KMS-11 (cell line): ENCODE data around the gene PMPCA.

ENCODE experiments used
- H2AFZ ChIP-seq: fragments of 200-600 bp; sonication (generic); 2 replicates; pipeline ENCODE4 v1.6.1; 2016; ENCODE audit warnings: antibody characterized with exemption, mixed run types, low read depth
- H3K27ac ChIP-seq: fragments of 200-600 bp; sonication (generic); 2 replicates; pipeline ENCODE4 v1.6.1; 2016; ENCODE audit warnings: mild to moderate bottlenecking, mixed run types
- H3K27me3 ChIP-seq: fragments of 200-600 bp; sonication (generic); 2 replicates; pipeline ENCODE4 v1.6.1; 2017; ENCODE audit warnings: mild to moderate bottlenecking, low read depth, mixed run types, moderate library complexity; ENCODE audit not compliant: insufficient read depth
- H3K36me3 ChIP-seq: fragments of 200-600 bp; sonication (generic); 2 replicates; pipeline ENCODE4 v1.6.1; 2017; ENCODE audit warnings: mild to moderate bottlenecking, mixed run types; ENCODE audit not compliant: insufficient read depth
- H3K4me1 ChIP-seq: fragments of 200-600 bp; sonication (generic); 2 replicates; pipeline ENCODE4 v1.6.1; 2016; ENCODE audit warnings: mild to moderate bottlenecking, low read depth, mixed run types; ENCODE audit not compliant: poor library complexity, severe bottlenecking
- H3K4me2 ChIP-seq: fragments of 200-600 bp; sonication (generic); 2 replicates; pipeline ENCODE4 v1.7.0; 2016; ENCODE audit warnings: mild to moderate bottlenecking, mixed run types
- H3K4me3 ChIP-seq: fragments of 200-600 bp; sonication (generic); IDR thresholded peaks from 2 replicates; pipeline ENCODE4 v1.6.1; 2017; ENCODE audit warnings: low read depth, low read length, mixed read lengths; ENCODE audit not compliant: insufficient read depth
- H3K79me2 ChIP-seq: fragments of 200-600 bp; sonication (generic); 2 replicates; pipeline ENCODE4 v1.6.1; 2016; ENCODE audit warnings: low read depth, mixed run types; ENCODE audit not compliant: insufficient read depth
- H3K9ac ChIP-seq: fragments of 200-600 bp; sonication (generic); 2 replicates; pipeline ENCODE4 v1.6.1; 2016; ENCODE audit warnings: mild to moderate bottlenecking, mixed run types
- H4K20me1 ChIP-seq: fragments of 200-600 bp; sonication (generic); 2 replicates; pipeline ENCODE4 v1.6.1; 2016; ENCODE audit warnings: mild to moderate bottlenecking, mixed run types; ENCODE audit not compliant: insufficient read depth
- CTCF ChIP-seq: fragments of 200-600 bp; sonication (generic); conservative IDR thresholded peaks from 2 replicates; pipeline ENCODE4 v1.6.1; 2017; ENCODE audit warnings: low read depth, mild to moderate bottlenecking, antibody characterized with exemption, low read length, moderate library complexity, mixed read lengths

PMPCA gene

GRCh38 chr9:136366826-136367225 lies 43.6 kb upstream of the PMPCA start:
- H3K36me3 ChIP-seq, result no peaks in the 10 kb centered on the region
- H3K9ac ChIP-seq, result no peak overlapping the region
- H4K20me1 ChIP-seq, result no peaks in the 10 kb centered on the region
- no peak overlapping the region for H3K4me2 ChIP-seq
- no peak overlapping the region for H2AFZ ChIP-seq
- no peak overlapping the region for H3K4me3 ChIP-seq
- H3K27me3 ChIP-seq, result no peaks in the 10 kb centered on the region
- TF ChIP-seq CTCF, result no peak
- H3K4me1 ChIP-seq, result peaks cover 10% of the 10 kb centered on the region
- H3K27ac ChIP-seq, result no peak overlapping the region
- no peaks in the 10 kb centered on the region for H3K79me2 ChIP-seq

- no peak overlapping the region for H3K9ac ChIP-seq
- no peaks in the 10 kb centered on the region for H3K79me2 ChIP-seq
- H3K4me1 ChIP-seq, result peaks cover 8% of the 10 kb centered on the region
- no peaks in the 10 kb centered on the region for H3K36me3 ChIP-seq
- no peaks in the 10 kb centered on the region for H4K20me1 ChIP-seq
- H3K27ac ChIP-seq, result no peak overlapping the region
- no peak overlapping the region for H2AFZ ChIP-seq
- H3K4me3 ChIP-seq, result no peak overlapping the region
- no peaks in the 10 kb centered on the region for H3K27me3 ChIP-seq
- H3K4me2 ChIP-seq, result no peak overlapping the region
- TF ChIP-seq CTCF, result no peak
These were observed 42.9 kb upstream of the PMPCA start for GRCh38 chr9:136367296-136368145.

GRCh38 chr9:136368190-136368589 lies 42.3 kb upstream of the PMPCA start:
- Histone ChIP-seq H3K79me2 (no peaks in the 10 kb centered on the region), H3K27ac (no peak overlapping the region), H4K20me1 (no peaks in the 10 kb centered on the region), H3K27me3 (no peaks in the 10 kb centered on the region), H3K9ac (no peak overlapping the region), H3K4me3 (no peak overlapping the region), H3K4me1 (peaks cover 4% of the 10 kb centered on the region), H3K36me3 (no peaks in the 10 kb centered on the region), H2AFZ (no peak overlapping the region), H3K4me2 (no peak overlapping the region)
- no peak for TF ChIP-seq CTCF

GRCh38 chr9:136370037-136370436 lies 40.4 kb upstream of the PMPCA start:
- no peak overlapping the region for H3K27ac ChIP-seq
- no peak overlapping the region for H3K9ac ChIP-seq
- H3K4me1 ChIP-seq, result no peaks in the 10 kb centered on the region
- TF ChIP-seq CTCF, result no peak
- H3K27me3 ChIP-seq, result no peaks in the 10 kb centered on the region
- no peaks in the 10 kb centered on the region for H3K79me2 ChIP-seq
- H2AFZ ChIP-seq, result no peak overlapping the region
- no peaks in the 10 kb centered on the region for H4K20me1 ChIP-seq
- H3K4me3 ChIP-seq, result no peak overlapping the region
- H3K36me3 ChIP-seq, result no peaks in the 10 kb centered on the region
- no peak overlapping the region for H3K4me2 ChIP-seq
